SK-N-MC (cell line): ENCODE results near the gene AP3S2.

Experiments
- EZH2 ChIP-seq: fragments of 200-600 bp; sonication (generic); IDR thresholded peaks from one replicate; pipeline ENCODE4 v1.6.1; 2017; ENCODE audit warnings: antibody characterized with exemption
- FOXP2 ChIP-seq: optimal IDR thresholded peaks from 2 replicates; pipeline ENCODE3; 2011; ENCODE audit warnings: mild to moderate bottlenecking, moderate library complexity; ENCODE audit not compliant: insufficient read depth; ENCODE audit errors: extremely low read length, control extremely low read depth
- POLR2AphosphoS5 ChIP-seq: IDR thresholded peaks from 2 replicates; pipeline ENCODE4 v1.6.1; 2012; ENCODE audit warnings: mild to moderate bottlenecking, low read depth, low read length, borderline replicate concordance

GRCh38 chr15:89864958-89865739 lies 28.6 kb downstream of the AP3S2 start:
- TF ChIP-seq EZH2 (no peak), POLR2AphosphoS5 (no peak), FOXP2 (no peak)
